ENCODE data around the gene SLC39A9. TPM values are rescaled to one million over a fixed set of nuclear protein-coding genes. Genes with fewer than 3 reads are reported as not detected.

The SLC39A9 gene
- total and polyA plus RNA-seq, 8 donors: 13.2 to 40.2 (median 28.6) TPM

GRCh38 chr14:69464379-69464778 lies 65.9 kb downstream of the SLC39A9 start:
- DNase-seq (no peak), ATAC-seq (no peak), FAIRE-seq (no peak)
- H3K27me3 ChIP-seq: no peaks in the 10 kb centered on the region
- no peaks in the 10 kb centered on the region for H3K9me3 ChIP-seq
- H3K4me1 ChIP-seq: no peaks in the 10 kb centered on the region
- H3K4me3 ChIP-seq: no peak overlapping the region
- intact Hi-C loops (cut with DNase I): no loop called here
- no peaks in the 10 kb centered on the region for H3K36me3 ChIP-seq
- H3K27ac ChIP-seq: no peak overlapping the region
- no peak for TF ChIP-seq CTCF (IDR thresholded peaks at IDR 0.05)

- 89 to 92% methylated on average over 6 of the region's 6 CpGs for WGBS, 2 donors
- DNase-seq: no peak
- H3K4me1 ChIP-seq: no peaks in the 10 kb centered on the region
- H3K36me3 ChIP-seq: no peaks in the 10 kb centered on the region
- intact Hi-C loops (cut with DNase I): no loop called here
- H3K9me3 ChIP-seq: no peaks in the 10 kb centered on the region
- H3K27me3 ChIP-seq: no peaks in the 10 kb centered on the region
- H3K4me3 ChIP-seq: no peak overlapping the region
- no peak overlapping the region for H3K27ac ChIP-seq
- no peak for ATAC-seq
- no peak for TF ChIP-seq CTCF (IDR thresholded peaks at IDR 0.05)
- FAIRE-seq: no peak
Observed at GRCh38 chr14:69464829-69465228, 66.3 kb downstream of the SLC39A9 start.

GRCh38 chr14:69468949-69469348 lies 70.5 kb downstream of the SLC39A9 start:
- 62 to 63% methylated on average over 2 of the region's 2 CpGs for WGBS, 2 donors
- no peaks in the 10 kb centered on the region for H3K9me3 ChIP-seq
- H3K36me3 ChIP-seq: no peaks in the 10 kb centered on the region
- FAIRE-seq (no peak), ATAC-seq (no peak), DNase-seq (no peak)
- H3K27me3 ChIP-seq: no peaks in the 10 kb centered on the region
- intact Hi-C loops (cut with DNase I): no loop called here
- no peaks in the 10 kb centered on the region for H3K4me1 ChIP-seq
- H3K4me3 ChIP-seq: no peak overlapping the region
- no peak for TF ChIP-seq CTCF (IDR thresholded peaks at IDR 0.05)
- no peak overlapping the region for H3K27ac ChIP-seq

- Histone ChIP-seq H3K9me3 (no peaks in the 10 kb centered on the region), H3K4me1 (no peaks in the 10 kb centered on the region), H3K27me3 (no peaks in the 10 kb centered on the region), H3K27ac (no peak overlapping the region), H3K36me3 (no peaks in the 10 kb centered on the region), H3K4me3 (no peak overlapping the region)
- no peak for DNase-seq
- intact Hi-C loops (cut with DNase I): no loop called here
- TF ChIP-seq CTCF (IDR thresholded peaks at IDR 0.05): no peak
- no peak for FAIRE-seq
- no peak for ATAC-seq
- 64 to 77% methylated on average over 3 of the region's 3 CpGs for WGBS, 2 donors
Observed at GRCh38 chr14:69471436-69471835, 72.9 kb downstream of the SLC39A9 start.

- no peak for TF ChIP-seq CTCF (IDR thresholded peaks at IDR 0.05)
- H3K4me3 ChIP-seq: no peak overlapping the region
- no peaks in the 10 kb centered on the region for H3K27me3 ChIP-seq
- DNase-seq: no peak
- H3K4me1 ChIP-seq: no peaks in the 10 kb centered on the region
- no peaks in the 10 kb centered on the region for H3K9me3 ChIP-seq
- no peak for FAIRE-seq
- no peak for ATAC-seq
- WGBS, 2 donors: 76 to 82% methylated on average over 10 of the region's 10 CpGs
- H3K27ac ChIP-seq: no peak overlapping the region
- H3K36me3 ChIP-seq: no peaks in the 10 kb centered on the region
- intact Hi-C loops (cut with DNase I): no loop called here
Observed at GRCh38 chr14:69471916-69472315, 73.4 kb downstream of the SLC39A9 start.

Measured in pancreas (tissue), 10 donors.